AG04449 (cell line): ENCODE data around the gene PAOX.
A peak's percentile ranks its signal among the peaks of the same experiment; 100 is the strongest.

Experiments
- CTCF ChIA-PET: fragments of 350-600 bp; formaldehyde crosslinking; extraction: SDS; loops from one replicate; lab custom pipeline; 2021; ENCODE audit warnings: antibody characterized with exemption; lab: Yijun Ruan, JAX
- POLR2A ChIA-PET: fragments of 400-600, 350-600 bp; formaldehyde crosslinking; extraction: SDS; loops from one replicate; lab custom pipeline; 2020; ENCODE audit warnings: antibody characterized with exemption, inconsistent platforms; lab: Yijun Ruan, JAX
- DNase-seq: peaks from one replicate; pipeline ENCODE4 v3.0.0-alpha.2; 2010; ENCODE audit warnings: low read depth, low spot score
- H3K4me3 ChIP-seq: 2 replicates; pipeline ENCODE4 v1.5.1; 2011; ENCODE audit warnings: low read depth, mild to moderate bottlenecking, control low read depth, low read length
- CTCF ChIP-seq: IDR thresholded peaks from one replicate; pipeline ENCODE4 v1.5.1; 2011; ENCODE audit warnings: mild to moderate bottlenecking, moderate library complexity, low read length, control low read depth, inconsistent platforms; ENCODE audit not compliant: insufficient read depth; ENCODE audit errors: missing control alignments

The PAOX gene

DNA sequence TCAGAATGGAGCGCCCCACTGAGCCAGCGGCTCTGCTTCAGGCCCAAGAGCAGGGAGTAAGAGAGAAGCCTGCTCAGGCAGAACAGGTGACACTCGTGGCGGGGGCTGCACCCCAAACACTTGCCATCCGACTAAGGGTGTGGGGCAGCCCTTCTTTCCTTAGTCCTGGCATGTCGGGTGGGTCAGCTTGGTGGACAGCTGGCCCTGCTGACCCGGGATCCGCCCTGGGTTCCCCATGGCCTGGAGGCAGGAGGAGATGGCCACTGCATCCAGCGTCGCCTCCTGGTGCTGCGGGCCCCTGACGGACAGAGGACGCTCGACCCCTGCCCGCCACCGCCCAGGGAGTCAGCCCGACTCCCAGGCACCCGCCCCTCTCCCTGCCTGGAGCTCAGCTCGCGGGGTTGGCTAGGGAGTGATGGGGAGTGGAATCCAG, 1.2 kb upstream of the PAOX start:
- H3K4me3 ChIP-seq, result peak overlapping the region; percentile 75
- no peak for DNase-seq
- CTCF ChIA-PET, result interaction anchor here (1.5 to 2.0 kb wide), 2 partner anchors 22 to 48 kb away, joined by 3 to 10 read pairs; no protein-coding TSS in a partner anchor
- TF ChIP-seq CTCF, result no peak
- POLR2A ChIA-PET, result interaction anchor here (1.4 kb wide), 1 partner anchor 9 kb away, joined by 4 read pairs; no protein-coding TSS in a partner anchor

- DNase-seq, result no peak
- H3K4me3 ChIP-seq, result peak overlapping the region; percentile 75
- POLR2A ChIA-PET, result interaction anchor here (0.8 to 1.4 kb wide), 2 partner anchors 10 to 16 kb away, joined by 3 to 4 read pairs; partner anchors contain the start of gene MTG1
- CTCF ChIA-PET, result interaction anchor here (1.5 to 2.0 kb wide), 2 partner anchors 23 to 49 kb away, joined by 3 to 10 read pairs; no protein-coding TSS in a partner anchor
- TF ChIP-seq CTCF, result no peak
Measured at GRCh38 chr10:133378251-133379096, 588 bp upstream of the PAOX start.

- peak overlapping the region; percentile 57 for H3K4me3 ChIP-seq
- TF ChIP-seq CTCF, result no peak
- no peak for DNase-seq
- CTCF ChIA-PET, result interaction anchor here (0.9 kb wide), 1 partner anchor 11 kb away, joined by 3 read pairs; no protein-coding TSS in a partner anchor
- POLR2A ChIA-PET, result no interaction called here
Measured at GRCh38 chr10:133379801-133380666, 972 bp downstream of the PAOX start.

GRCh38 chr10:133381036-133381435, 2.0 kb downstream of the PAOX start:
- POLR2A ChIA-PET, result no interaction called here
- TF ChIP-seq CTCF, result no peak
- no peak for DNase-seq
- H3K4me3 ChIP-seq, result no peak overlapping the region
- CTCF ChIA-PET, result interaction anchor here (1.0 kb wide), 1 partner anchor 51 kb away, joined by 3 read pairs; no protein-coding TSS in a partner anchor

- no peak for DNase-seq
- ChIA-PET CTCF (no interaction called here), POLR2A (no interaction called here)
- no peak overlapping the region for H3K4me3 ChIP-seq
- no peak for TF ChIP-seq CTCF
Measured at GRCh38 chr10:133383551-133383950, 4.5 kb downstream of the PAOX start.
